Heart left ventricle (tissue), 13 donors: ENCODE measurements around the gene ZYX.

Source experiments
- POLR2A ChIP-seq, 2 donors: fragments of 450-650 bp; IDR thresholded peaks; one replicate each; pipeline ENCODE4 v1.6.1; 2017; ENCODE audit warnings: antibody characterized with exemption in 2 of 2, mild to moderate bottlenecking in 2 of 2, moderate library complexity in 2 of 2
- TF ChIP-seq, protein P1 (sequence below), 12 donors: fragments of 200-600 bp; sonication (generic) in 4 of 12; IDR thresholded peaks; one replicate each; pipeline versions ENCODE4 v1.5.0 to v1.8.0; 2018 to 2022; ENCODE audit warnings: antibody characterized with exemption in 12 of 12, mild to moderate bottlenecking in 5 of 12
- donor health status: ischemic (EF 13 %, LVEDD 7.1; RV severe dilation, severe dysfunction).
- donor health status: DM: no; HTN: yes; CAD: no.
- donor health status: DM: no; HTN: no; CAD: no.
- donor health status: ischemic (EF 25% LVEDD 6.9; RV normal size, moderate dysfunction).
- donor health status: ischemic (EF 25% LVEDD 5.7; RV mildly dilated, moderate dysfunction).
- donor health status: ischemic (EF 35%, LVEDD 5.7; RV mildly dilated, moderate dysfunction).
- donor health status: nonischemic (EF 11% LVEDD 7.7; RV severe dilation, severe dysfunction).
- donor health status: DM: yes; HTN: yes; CAD: no.
- donor health status: PGD.
- donor health status: ischemic (EF 29% LVEDD 5.4; RV normal size, mild dysfunction).
- donor health status: nonischemic (EF 23%, LVEDD 6.1; RV moderate dilation, normal function).

DNA sequence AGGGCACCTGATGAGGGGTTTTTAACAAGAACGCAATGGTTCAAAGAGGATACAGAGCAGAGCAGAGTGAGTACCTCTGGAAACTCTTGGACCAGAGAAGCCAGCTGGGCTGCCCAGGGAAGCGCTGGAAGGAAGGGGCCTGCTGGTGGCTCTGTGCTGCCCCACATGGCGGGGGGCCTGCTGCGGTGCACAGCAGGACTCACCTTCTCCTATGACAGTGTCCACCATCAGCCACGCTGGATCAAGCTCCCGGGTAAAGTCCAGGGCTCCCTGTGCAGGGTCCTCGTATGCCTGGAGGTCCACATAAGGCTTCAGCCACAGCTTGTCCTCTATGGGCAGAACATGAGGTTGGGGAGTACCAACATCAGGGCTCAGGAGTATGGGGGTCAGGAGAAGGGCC, 15.0 kb downstream of the ZYX start:
- TF ChIP-seq, protein P1, sequence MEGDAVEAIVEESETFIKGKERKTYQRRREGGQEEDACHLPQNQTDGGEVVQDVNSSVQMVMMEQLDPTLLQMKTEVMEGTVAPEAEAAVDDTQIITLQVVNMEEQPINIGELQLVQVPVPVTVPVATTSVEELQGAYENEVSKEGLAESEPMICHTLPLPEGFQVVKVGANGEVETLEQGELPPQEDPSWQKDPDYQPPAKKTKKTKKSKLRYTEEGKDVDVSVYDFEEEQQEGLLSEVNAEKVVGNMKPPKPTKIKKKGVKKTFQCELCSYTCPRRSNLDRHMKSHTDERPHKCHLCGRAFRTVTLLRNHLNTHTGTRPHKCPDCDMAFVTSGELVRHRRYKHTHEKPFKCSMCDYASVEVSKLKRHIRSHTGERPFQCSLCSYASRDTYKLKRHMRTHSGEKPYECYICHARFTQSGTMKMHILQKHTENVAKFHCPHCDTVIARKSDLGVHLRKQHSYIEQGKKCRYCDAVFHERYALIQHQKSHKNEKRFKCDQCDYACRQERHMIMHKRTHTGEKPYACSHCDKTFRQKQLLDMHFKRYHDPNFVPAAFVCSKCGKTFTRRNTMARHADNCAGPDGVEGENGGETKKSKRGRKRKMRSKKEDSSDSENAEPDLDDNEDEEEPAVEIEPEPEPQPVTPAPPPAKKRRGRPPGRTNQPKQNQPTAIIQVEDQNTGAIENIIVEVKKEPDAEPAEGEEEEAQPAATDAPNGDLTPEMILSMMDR (IDR thresholded peaks at IDR 0.05) = no peak
- TF ChIP-seq POLR2A (IDR thresholded peaks at IDR 0.05) = no peak
